ENCODE results near the gene EVX2. TPM values are rescaled to one million over a fixed set of nuclear protein-coding genes. Genes with fewer than 3 reads are reported as not detected.

The EVX2 gene
- total and polyA plus RNA-seq, 2 of the 4 experiments (the other 2 are of a cell fraction) = not detected

- H3K9me1 ChIP-seq (ENCODE audit: insufficient read depth, low read length) = no peaks in the 10 kb centered on the region
- no peak overlapping the region for H3K14ac ChIP-seq (replicated peaks; ENCODE audit: low read depth, low read length)
- H4K5ac ChIP-seq (ENCODE audit: low read depth, low read length) = no peak overlapping the region
- no peak overlapping the region; the same call in 1 of the 2 replicates for H3K4me2 ChIP-seq (ENCODE audit: low read depth, low read length)
- TF ChIP-seq CEBPB (IDR thresholded peaks at IDR 0.05; ENCODE audit: low read depth, low read length) = no peak
- TF ChIP-seq RAD21 (IDR thresholded peaks at IDR 0.05; ENCODE audit: low read length) = no peak
- no peak for TF ChIP-seq BHLHE40 (IDR thresholded peaks at IDR 0.05; ENCODE audit: low read depth, low read length)
- no peak for TF ChIP-seq POLR2A (IDR thresholded peaks at IDR 0.05; ENCODE audit: low read depth, low read length)
- no peak for TF ChIP-seq USF2 (IDR thresholded peaks at IDR 0.05; ENCODE audit: low read depth, low read length)
- no peak for TF ChIP-seq RFX5 (IDR thresholded peaks at IDR 0.05; ENCODE audit: low read depth, low read length)
- TF ChIP-seq CHD1 (IDR thresholded peaks at IDR 0.05; ENCODE audit: low read depth, low read length) = no peak
- no peak for TF ChIP-seq NFE2L2 (IDR thresholded peaks at IDR 0.05; ENCODE audit: low read depth, low read length)
- TF ChIP-seq, protein P1, sequence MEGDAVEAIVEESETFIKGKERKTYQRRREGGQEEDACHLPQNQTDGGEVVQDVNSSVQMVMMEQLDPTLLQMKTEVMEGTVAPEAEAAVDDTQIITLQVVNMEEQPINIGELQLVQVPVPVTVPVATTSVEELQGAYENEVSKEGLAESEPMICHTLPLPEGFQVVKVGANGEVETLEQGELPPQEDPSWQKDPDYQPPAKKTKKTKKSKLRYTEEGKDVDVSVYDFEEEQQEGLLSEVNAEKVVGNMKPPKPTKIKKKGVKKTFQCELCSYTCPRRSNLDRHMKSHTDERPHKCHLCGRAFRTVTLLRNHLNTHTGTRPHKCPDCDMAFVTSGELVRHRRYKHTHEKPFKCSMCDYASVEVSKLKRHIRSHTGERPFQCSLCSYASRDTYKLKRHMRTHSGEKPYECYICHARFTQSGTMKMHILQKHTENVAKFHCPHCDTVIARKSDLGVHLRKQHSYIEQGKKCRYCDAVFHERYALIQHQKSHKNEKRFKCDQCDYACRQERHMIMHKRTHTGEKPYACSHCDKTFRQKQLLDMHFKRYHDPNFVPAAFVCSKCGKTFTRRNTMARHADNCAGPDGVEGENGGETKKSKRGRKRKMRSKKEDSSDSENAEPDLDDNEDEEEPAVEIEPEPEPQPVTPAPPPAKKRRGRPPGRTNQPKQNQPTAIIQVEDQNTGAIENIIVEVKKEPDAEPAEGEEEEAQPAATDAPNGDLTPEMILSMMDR (conservative IDR thresholded peaks at IDR 0.05; ENCODE audit: low read depth, low read length) = no peak
- TF ChIP-seq, protein P2, sequence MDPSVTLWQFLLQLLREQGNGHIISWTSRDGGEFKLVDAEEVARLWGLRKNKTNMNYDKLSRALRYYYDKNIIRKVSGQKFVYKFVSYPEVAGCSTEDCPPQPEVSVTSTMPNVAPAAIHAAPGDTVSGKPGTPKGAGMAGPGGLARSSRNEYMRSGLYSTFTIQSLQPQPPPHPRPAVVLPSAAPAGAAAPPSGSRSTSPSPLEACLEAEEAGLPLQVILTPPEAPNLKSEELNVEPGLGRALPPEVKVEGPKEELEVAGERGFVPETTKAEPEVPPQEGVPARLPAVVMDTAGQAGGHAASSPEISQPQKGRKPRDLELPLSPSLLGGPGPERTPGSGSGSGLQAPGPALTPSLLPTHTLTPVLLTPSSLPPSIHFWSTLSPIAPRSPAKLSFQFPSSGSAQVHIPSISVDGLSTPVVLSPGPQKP (IDR thresholded peaks at IDR 0.05; ENCODE audit: borderline replicate concordance, low read depth, low read length) = no peak
- no peak for TF ChIP-seq SMC3 (IDR thresholded peaks at IDR 0.05; ENCODE audit: low read depth, low read length)
- no peaks in the 10 kb centered on the region for H3K36me3 ChIP-seq (ENCODE audit: control insufficient read depth, insufficient read depth, low read length)
- H2BK5ac ChIP-seq (ENCODE audit: low read depth, low read length, poor library complexity, severe bottlenecking) = no peak overlapping the region
- H2AFZ ChIP-seq (replicated peaks; ENCODE audit: low read length, poor library complexity) = no peak overlapping the region
- no peak overlapping the region for H3K4ac ChIP-seq (ENCODE audit: low read depth, low read length)
- H3K9me3 ChIP-seq (ENCODE audit: control insufficient read depth, insufficient read depth, low read length) = peaks cover 21% of the 10 kb centered on the region
- no peak overlapping the region for H3K4me3 ChIP-seq (ENCODE audit: insufficient read depth, low read depth, low read length)
- peaks cover 1% of the 10 kb centered on the region for H3K4me1 ChIP-seq (ENCODE audit: control insufficient read depth, insufficient read depth, low read length)
- 3% methylated on average over 13 of the region's 25 CpGs; no CpG with 5 or more reads in 1 of the 2 experiments for WGBS, 2 experiments (ENCODE audit: extremely low coverage in 2 of 2, insufficient read length in 1 of 2)
- H3K23ac ChIP-seq (ENCODE audit: low read depth, low read length) = no peak overlapping the region
- dilution Hi-C loops (cut with HindIII; ENCODE audit: low sequenced_read_pairs, unreplicated experiment) (no loop called here), intact Hi-C loops (cut with micrococcal nuclease) (no loop called here), in situ Hi-C loops (cut with MboI; ENCODE audit: low sequenced_read_pairs) (loop anchor here (25.0 kb wide), 2 partner anchors 1041 to 1341 kb away; no protein-coding TSS in a partner anchor)
- no peak overlapping the region for H4K91ac ChIP-seq (ENCODE audit: insufficient read depth, low read depth, low read length)
- H2AK9ac ChIP-seq (replicated peaks; ENCODE audit: low read depth, low read length, poor library complexity) = no peak overlapping the region
- H2BK20ac ChIP-seq (ENCODE audit: low read depth, low read length) = no peak overlapping the region
- no TSS peak for BruUV-seq (replicated peaks)
- H3K27me3 ChIP-seq (ENCODE audit: control insufficient read depth, insufficient read depth, low read length) = peaks cover 84% of the 10 kb centered on the region
- ChIA-PET CTCF (interaction anchor here (1.0 kb wide), 1 partner anchor 389 kb away, joined by 3 read pairs; no protein-coding TSS in a partner anchor), POLR2A (ENCODE audit: unreplicated experiment) (no interaction called here)
- H3K27ac ChIP-seq (ENCODE audit: insufficient read depth, low read length) = no peak overlapping the region
- H4K20me1 ChIP-seq (ENCODE audit: insufficient read depth, low read length) = peaks cover 3% of the 10 kb centered on the region; the same call in 1 of the 2 replicates
- H2BK15ac ChIP-seq (ENCODE audit: low read depth, low read length) = no peak overlapping the region
- H2BK120ac ChIP-seq (ENCODE audit: low read depth, low read length) = no peak overlapping the region
- H3K79me1 ChIP-seq (ENCODE audit: low read depth in 1 of 2, low read length in 2 of 2) = no peaks in the 10 kb centered on the region
- H3K56ac ChIP-seq (ENCODE audit: extremely low read depth, insufficient read depth, low read length) = no peak overlapping the region
- H3K9ac ChIP-seq (ENCODE audit: low read depth, low read length) = no peak overlapping the region
- no peak overlapping the region for H2AK5ac ChIP-seq (ENCODE audit: low read depth, low read length)
- no peak for DNase-seq
- H4K8ac ChIP-seq (ENCODE audit: low read depth in 2 of 2, low read length in 2 of 2) = no peak overlapping the region
- no peak for ATAC-seq (ENCODE audit: low read depth)
- H3K18ac ChIP-seq (ENCODE audit: low read depth, low read length) = no peak overlapping the region
These were observed 5.0 kb downstream of the EVX2 start for GRCh38 chr2:176078541-176079284.

Measured in IMR-90 (cell line).